AG09309 (cell line): ENCODE measurements around the gene TMEM184C.

Source experiments
- DNase-seq: peaks from one replicate; pipeline ENCODE4 v3.0.0-alpha.2; 2010; ENCODE audit warnings: low read depth
- H3K4me3 ChIP-seq: 2 replicates; pipeline ENCODE4 v1.5.1; 2011; ENCODE audit warnings: mild to moderate bottlenecking, low read depth, low read length, moderate library complexity; ENCODE audit not compliant: control insufficient read depth
- TF ChIP-seq, protein P1 (sequence below): IDR thresholded peaks from 2 replicates; pipeline ENCODE4 v1.5.1; 2011; ENCODE audit warnings: mild to moderate bottlenecking, low read depth, low read length, inconsistent platforms; ENCODE audit not compliant: insufficient read depth, control insufficient read depth; ENCODE audit errors: missing control alignments

TMEM184C gene

DNA sequence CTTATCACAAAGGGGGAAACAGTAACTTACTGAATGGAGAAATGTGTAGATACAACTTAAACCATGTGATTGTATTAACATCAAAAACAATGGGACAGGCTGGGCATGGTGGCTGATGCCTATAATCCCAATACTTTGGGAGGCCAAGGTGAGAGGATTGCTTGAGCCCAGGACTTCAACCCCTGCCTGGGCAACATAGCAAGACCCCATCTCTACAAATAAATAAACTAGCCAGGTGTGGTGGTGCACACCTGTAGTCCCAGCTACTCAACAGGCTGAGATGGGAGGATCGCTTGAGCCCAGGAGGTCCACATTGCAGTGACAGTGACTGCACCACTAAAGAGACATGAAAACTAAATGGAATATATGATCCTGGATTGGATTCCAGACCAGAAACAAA, 26.4 kb downstream of the TMEM184C start:
- no peak overlapping the region for H3K4me3 ChIP-seq
- TF ChIP-seq, protein P1, sequence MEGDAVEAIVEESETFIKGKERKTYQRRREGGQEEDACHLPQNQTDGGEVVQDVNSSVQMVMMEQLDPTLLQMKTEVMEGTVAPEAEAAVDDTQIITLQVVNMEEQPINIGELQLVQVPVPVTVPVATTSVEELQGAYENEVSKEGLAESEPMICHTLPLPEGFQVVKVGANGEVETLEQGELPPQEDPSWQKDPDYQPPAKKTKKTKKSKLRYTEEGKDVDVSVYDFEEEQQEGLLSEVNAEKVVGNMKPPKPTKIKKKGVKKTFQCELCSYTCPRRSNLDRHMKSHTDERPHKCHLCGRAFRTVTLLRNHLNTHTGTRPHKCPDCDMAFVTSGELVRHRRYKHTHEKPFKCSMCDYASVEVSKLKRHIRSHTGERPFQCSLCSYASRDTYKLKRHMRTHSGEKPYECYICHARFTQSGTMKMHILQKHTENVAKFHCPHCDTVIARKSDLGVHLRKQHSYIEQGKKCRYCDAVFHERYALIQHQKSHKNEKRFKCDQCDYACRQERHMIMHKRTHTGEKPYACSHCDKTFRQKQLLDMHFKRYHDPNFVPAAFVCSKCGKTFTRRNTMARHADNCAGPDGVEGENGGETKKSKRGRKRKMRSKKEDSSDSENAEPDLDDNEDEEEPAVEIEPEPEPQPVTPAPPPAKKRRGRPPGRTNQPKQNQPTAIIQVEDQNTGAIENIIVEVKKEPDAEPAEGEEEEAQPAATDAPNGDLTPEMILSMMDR = no peak
- no peak for DNase-seq

DNA sequence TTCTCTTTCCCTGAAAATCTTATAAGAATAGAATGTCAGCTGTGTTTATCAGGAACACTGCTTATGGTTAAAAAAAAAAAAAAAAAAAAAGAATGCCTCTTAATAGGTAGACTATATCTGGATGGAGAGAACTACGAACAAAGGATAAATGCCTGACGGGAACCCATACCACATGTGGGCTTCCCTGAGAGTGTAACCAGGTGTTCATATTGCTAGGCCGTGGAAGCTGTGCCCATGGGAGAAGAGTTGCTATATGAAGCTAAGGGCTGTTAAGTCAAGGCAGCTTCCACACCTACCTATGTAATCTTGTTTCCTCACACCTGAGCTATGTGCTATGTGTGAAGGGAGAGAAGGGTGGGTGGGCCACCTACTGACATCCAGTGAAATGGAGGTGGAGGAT, 27.3 kb downstream of the TMEM184C start:
- TF ChIP-seq, protein P1 = no peak
- no peak for DNase-seq
- H3K4me3 ChIP-seq = no peak overlapping the region

DNA sequence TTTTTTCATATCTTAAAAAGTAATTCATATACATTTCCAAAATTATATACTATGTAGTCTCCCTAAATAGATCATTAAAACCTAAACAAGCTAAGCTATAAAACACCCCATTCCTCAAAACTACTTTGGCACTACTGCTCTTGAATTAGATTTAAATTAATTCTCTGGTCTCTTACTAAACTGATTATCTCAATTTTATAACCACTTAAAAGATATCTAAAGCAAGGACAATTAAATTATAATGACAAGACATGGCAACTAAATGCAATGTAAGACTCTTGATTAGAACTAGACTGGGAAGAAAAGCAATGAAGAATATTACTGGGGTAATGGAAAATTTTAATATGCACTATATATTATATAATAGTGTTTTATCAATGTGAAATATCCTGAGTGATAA, 27.9 kb downstream of the TMEM184C start:
- DNase-seq = no peak
- TF ChIP-seq, protein P1 = no peak
- H3K4me3 ChIP-seq = no peak overlapping the region

DNA sequence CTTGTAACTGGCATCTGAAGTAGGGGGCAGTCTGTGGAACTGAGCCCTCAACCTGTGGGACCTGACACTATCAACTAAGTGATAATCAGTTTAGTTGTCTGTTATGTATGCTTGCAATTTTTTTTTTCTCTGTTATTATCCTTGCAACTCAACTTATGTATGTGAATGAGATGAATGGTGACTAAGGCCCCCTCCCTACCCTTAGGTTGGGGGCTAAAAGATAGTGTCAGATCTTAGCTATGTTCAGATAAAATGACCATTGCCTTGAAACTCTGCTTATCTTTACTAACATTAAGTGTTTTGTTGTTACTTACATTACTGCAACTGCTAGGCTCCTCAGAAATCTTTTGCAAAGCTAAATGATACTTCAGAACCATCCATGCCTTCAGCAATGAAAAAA, 31.5 kb downstream of the TMEM184C start:
- TF ChIP-seq, protein P1 = no peak
- no peak for DNase-seq
- H3K4me3 ChIP-seq = no peak overlapping the region

DNA sequence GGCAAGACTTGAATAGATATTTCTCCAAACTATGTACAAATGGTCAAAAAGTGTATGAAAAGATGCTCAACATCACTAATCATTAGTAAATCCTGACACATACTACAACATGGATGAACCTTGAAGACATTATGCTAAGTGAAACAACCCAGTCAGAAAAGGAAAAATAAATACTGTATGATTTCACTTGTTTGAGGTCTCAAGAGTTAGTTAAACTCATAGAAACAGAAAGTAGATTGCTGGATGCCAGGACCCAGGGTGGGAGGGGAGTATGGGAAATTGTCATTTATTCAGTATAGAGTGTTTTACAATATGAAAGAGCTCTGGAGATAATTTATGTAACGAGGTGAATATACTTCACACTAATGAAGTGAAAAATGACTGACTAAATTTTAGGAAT, 34.4 kb downstream of the TMEM184C start:
- TF ChIP-seq, protein P1 = no peak
- DNase-seq = no peak

DNA sequence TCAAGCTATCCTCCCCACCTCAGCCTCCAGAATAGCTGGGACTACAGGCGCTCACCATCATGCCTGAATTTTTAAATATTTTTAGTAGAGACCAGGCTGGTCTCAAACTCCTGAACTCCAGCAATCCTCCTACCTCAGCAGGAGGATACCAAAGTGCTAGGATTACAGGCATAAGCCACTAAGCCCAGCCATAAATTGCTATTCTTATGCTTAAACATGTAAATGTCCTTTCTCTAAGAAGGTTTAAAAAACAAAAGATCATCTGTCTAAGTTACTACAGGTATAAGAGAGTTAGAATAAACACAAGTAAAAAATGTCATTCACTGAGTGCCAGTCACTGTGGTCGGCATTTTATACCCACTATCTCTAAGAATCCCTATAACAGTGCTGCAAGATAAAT, 38.4 kb downstream of the TMEM184C start:
- no peak for DNase-seq
- TF ChIP-seq, protein P1 = no peak
- H3K4me3 ChIP-seq = no peak overlapping the region

More for the DNA sequence above, 34.4 kb downstream of the TMEM184C start:
- H3K4me3 ChIP-seq = no peak overlapping the region

DNA sequence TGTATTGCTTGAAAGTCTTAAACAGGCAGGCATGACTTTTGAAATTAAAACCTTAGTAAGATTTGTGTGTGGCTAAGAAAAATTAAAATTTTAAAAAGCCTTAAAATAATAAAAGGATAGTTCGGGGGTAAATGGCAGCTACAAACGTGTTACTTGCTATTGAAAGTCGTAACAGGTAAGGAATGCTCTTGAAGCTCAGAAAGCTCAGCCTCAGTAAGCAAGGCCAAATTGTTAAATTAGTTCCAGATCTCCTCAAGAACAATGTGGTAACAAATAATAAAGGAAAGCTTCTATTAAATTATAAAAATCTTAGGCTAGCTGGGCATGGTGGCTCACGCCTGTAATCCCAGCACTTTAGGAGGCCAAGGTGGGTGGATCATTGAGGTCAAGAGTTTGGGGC, 41.3 kb downstream of the TMEM184C start:
- TF ChIP-seq, protein P1 = no peak
- H3K4me3 ChIP-seq = no peak overlapping the region
- DNase-seq = no peak
